Measurements from ENCODE around the gene DYNC1LI1.

DNA sequence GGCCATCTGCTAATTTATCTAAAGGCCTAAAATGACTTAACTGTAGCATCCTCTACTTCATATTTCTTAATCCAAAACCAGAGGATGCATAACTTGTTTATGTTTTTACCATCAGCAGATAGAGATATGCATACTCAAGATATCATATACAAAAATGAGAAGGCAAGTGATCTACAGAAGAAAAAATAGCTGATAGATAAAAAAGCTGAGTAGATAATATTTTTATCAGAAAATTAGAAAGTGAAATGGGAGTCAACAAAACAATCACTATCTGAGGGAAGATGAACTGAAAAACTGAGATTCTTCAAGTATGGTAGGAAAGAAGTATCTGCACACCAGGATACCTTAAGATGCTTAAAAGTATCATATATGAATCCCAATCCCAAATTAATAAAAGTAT lies 25.4 kb downstream of the DYNC1LI1 start:
- no peak for TF ChIP-seq EP300 (IDR thresholded peaks at IDR 0.05)
- TF ChIP-seq, protein P1, sequence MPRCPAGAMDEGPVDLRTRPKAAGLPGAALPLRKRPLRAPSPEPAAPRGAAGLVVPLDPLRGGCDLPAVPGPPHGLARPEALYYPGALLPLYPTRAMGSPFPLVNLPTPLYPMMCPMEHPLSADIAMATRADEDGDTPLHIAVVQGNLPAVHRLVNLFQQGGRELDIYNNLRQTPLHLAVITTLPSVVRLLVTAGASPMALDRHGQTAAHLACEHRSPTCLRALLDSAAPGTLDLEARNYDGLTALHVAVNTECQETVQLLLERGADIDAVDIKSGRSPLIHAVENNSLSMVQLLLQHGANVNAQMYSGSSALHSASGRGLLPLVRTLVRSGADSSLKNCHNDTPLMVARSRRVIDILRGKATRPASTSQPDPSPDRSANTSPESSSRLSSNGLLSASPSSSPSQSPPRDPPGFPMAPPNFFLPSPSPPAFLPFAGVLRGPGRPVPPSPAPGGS (IDR thresholded peaks at IDR 0.05): no peak
- TF ChIP-seq, protein P2, sequence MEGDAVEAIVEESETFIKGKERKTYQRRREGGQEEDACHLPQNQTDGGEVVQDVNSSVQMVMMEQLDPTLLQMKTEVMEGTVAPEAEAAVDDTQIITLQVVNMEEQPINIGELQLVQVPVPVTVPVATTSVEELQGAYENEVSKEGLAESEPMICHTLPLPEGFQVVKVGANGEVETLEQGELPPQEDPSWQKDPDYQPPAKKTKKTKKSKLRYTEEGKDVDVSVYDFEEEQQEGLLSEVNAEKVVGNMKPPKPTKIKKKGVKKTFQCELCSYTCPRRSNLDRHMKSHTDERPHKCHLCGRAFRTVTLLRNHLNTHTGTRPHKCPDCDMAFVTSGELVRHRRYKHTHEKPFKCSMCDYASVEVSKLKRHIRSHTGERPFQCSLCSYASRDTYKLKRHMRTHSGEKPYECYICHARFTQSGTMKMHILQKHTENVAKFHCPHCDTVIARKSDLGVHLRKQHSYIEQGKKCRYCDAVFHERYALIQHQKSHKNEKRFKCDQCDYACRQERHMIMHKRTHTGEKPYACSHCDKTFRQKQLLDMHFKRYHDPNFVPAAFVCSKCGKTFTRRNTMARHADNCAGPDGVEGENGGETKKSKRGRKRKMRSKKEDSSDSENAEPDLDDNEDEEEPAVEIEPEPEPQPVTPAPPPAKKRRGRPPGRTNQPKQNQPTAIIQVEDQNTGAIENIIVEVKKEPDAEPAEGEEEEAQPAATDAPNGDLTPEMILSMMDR (IDR thresholded peaks at IDR 0.05): no peak
- no peak for TF ChIP-seq KDM5A (IDR thresholded peaks at IDR 0.05)
- no peak for TF ChIP-seq KDM1A (IDR thresholded peaks at IDR 0.05; ENCODE audit: low read depth)
- no peak for TF ChIP-seq POLR2A (IDR thresholded peaks at IDR 0.05; ENCODE audit: low read length)
